Sigmoid colon (tissue), 7 donors: ENCODE results near the gene FABP1. TPM values are rescaled to one million over a fixed set of nuclear protein-coding genes. Genes with fewer than 3 reads are reported as not detected.

Experiments
- DNase-seq: peaks from one replicate; pipeline ENCODE4 v3.0.0-alpha.2; 2019
- H3K27ac ChIP-seq, 4 donors: fragments of 200-600 bp; sonication (generic); one replicate each; pipeline ENCODE4 v1.5.1; 2016 to 2019; ENCODE audit warnings: mild to moderate bottlenecking in 1 of 4
- H3K27me3 ChIP-seq, 3 donors: fragments of 200-600 bp; sonication (generic); one replicate each; pipeline ENCODE4 v1.5.1; 2019; ENCODE audit warnings: mild to moderate bottlenecking in 1 of 3
- H3K36me3 ChIP-seq, 4 donors: fragments of 200-600 bp; sonication (generic); one replicate each; pipeline ENCODE4 v1.5.1; 2016 to 2019
- H3K4me1 ChIP-seq, 4 donors: fragments of 200-600 bp; sonication (generic); one replicate each; pipeline ENCODE4 v1.5.1; 2017 to 2019
- H3K4me3 ChIP-seq, 4 donors: fragments of 200-600 bp; sonication (generic); one replicate each; pipeline ENCODE4 v1.5.1; 2017 to 2019; ENCODE audit warnings: mild to moderate bottlenecking in 2 of 4, moderate library complexity in 1 of 4
- H3K9me3 ChIP-seq, 4 donors: fragments of 200-600 bp in 3 of 4; sonication (generic) in 3 of 4; one replicate each; pipeline versions ENCODE4 v1.5.1 to v1.6.1; 2013 to 2019
- EP300 ChIP-seq, 4 donors: sonication (generic); formaldehyde crosslinking; IDR thresholded peaks; one replicate each; pipeline ENCODE4 v1.6.1; 2017; ENCODE audit warnings: antibody characterized with exemption in 4 of 4
- POLR2A ChIP-seq, 2 donors: fragments of 450-650 bp; IDR thresholded peaks; one replicate each; pipeline ENCODE4 v1.6.1; 2016; ENCODE audit warnings: antibody characterized with exemption in 2 of 2, mild to moderate bottlenecking in 2 of 2, moderate library complexity in 2 of 2
- POLR2AphosphoS5 ChIP-seq, 4 donors: sonication (generic); formaldehyde crosslinking; IDR thresholded peaks; one replicate each; pipeline ENCODE4 v1.6.1; 2017; ENCODE audit warnings: antibody characterized with exemption in 4 of 4
- WGBS, 2 donors: extraction: QIAGEN DNeasy Blood & Tissue Kit; methylation state at CpG; one replicate each; pipeline ENCODE4 v1.1.7; 2013; 5-methylcytosine and 5-hydroxymethylcytosine counted together
- intact Hi-C: fragments of 100-400 bp; cut with DNase I; formaldehyde crosslinking; loops from one replicate; pipeline ENCODE4 v1.15.1; 2023
- polyA plus RNA-seq, 3 donors: library from polyadenylated mRNA; stranded (reverse); fragments of 200-250 nt; gene quantifications; one replicate each; pipeline ENCODE4 v1.2.3, GENCODE V29; 2013
- total RNA-seq, 4 donors: library from RNA; depleted of rRNA; stranded (reverse); fragments of >200 nt; gene quantifications; one replicate each; pipeline ENCODE4 v1.1.0, GENCODE V29; 2016
- TF ChIP-seq, protein P1 (sequence below), 4 experiments: fragments of 450-650 bp in 3 of 4; fragments of 200-600 bp in 1 of 4; IDR thresholded peaks; one replicate each; pipeline ENCODE4 v1.5.1; 2016 to 2019; ENCODE audit warnings: antibody characterized with exemption in 4 of 4, mild to moderate bottlenecking in 3 of 4, moderate library complexity in 2 of 4
- donor health status: healthy with polysubstance abuse.
- donor health status: Bipolar disorder and iron deficiency.
- donor health status: healthy.

Gene FABP1
- total and polyA plus RNA-seq, 7 donors, result 5.4 to 26,931 (median 7,940) TPM; not detected in 3

DNA sequence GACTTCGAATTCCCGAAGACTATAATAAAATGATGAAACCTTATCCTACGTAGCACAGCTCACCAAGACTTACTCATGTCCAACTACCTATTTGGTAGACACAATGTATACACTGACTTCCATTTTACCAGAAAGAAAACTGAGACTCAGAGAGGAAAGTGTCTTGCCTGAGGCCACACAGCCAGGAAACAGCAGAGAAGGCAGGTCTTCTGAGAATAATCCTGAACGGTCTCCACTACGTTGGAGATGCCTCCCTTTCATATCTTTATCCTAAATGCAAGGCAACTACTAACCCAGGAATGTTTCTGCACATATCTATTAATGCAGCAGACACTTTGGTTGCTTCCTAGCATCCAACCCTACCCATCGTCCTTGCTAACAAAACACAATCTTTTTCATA lies 11.9 kb upstream of the FABP1 start:
- WGBS, 2 donors, result 66 to 79% methylated on average over 6 of the region's 6 CpGs
- no peaks in the 10 kb centered on the region for H3K36me3 ChIP-seq
- no peaks in the 10 kb centered on the region for H3K27me3 ChIP-seq
- H3K9me3 ChIP-seq, result peaks cover 0 to 8% (median 1%) of the 10 kb centered on the region in 4 donors
- no peak for DNase-seq
- no peak overlapping the region for H3K27ac ChIP-seq
- TF ChIP-seq POLR2A (IDR thresholded peaks at IDR 0.05) (no peak), POLR2AphosphoS5 (IDR thresholded peaks at IDR 0.05) (no peak), EP300 (IDR thresholded peaks at IDR 0.05) (no peak)
- TF ChIP-seq, protein P1, sequence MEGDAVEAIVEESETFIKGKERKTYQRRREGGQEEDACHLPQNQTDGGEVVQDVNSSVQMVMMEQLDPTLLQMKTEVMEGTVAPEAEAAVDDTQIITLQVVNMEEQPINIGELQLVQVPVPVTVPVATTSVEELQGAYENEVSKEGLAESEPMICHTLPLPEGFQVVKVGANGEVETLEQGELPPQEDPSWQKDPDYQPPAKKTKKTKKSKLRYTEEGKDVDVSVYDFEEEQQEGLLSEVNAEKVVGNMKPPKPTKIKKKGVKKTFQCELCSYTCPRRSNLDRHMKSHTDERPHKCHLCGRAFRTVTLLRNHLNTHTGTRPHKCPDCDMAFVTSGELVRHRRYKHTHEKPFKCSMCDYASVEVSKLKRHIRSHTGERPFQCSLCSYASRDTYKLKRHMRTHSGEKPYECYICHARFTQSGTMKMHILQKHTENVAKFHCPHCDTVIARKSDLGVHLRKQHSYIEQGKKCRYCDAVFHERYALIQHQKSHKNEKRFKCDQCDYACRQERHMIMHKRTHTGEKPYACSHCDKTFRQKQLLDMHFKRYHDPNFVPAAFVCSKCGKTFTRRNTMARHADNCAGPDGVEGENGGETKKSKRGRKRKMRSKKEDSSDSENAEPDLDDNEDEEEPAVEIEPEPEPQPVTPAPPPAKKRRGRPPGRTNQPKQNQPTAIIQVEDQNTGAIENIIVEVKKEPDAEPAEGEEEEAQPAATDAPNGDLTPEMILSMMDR (IDR thresholded peaks at IDR 0.05), result no peak
- intact Hi-C loops, result no loop called here
- no peak overlapping the region for H3K4me3 ChIP-seq
- H3K4me1 ChIP-seq, result no peaks in the 10 kb centered on the region

DNA sequence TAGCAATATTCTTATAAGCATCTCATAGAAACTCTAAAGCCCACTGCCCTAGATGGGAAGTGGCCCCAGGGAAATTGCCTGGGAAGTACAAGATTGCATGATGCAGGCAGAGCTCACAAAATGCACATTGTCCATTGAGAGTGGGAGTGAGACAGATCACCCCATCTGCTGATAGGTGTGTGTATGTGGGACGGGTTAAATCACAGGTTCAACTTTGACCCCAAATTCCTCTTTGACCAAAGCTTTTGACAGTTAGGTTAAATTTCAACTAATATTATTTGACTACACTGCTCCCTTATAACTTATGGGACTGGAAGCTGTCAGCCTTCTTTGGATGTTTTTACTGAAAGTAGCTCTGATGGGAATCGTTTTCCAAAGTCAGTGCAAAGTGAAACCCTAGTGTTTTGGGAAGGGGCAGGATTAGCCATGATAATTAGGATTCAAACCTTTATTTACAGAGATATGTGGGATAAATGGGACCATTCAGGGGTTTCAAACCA lies 11.4 kb upstream of the FABP1 start:
- Histone ChIP-seq H3K9me3 (peaks cover 0 to 8% (median 1%) of the 10 kb centered on the region in 4 donors), H3K27me3 (no peaks in the 10 kb centered on the region), H3K36me3 (no peaks in the 10 kb centered on the region), H3K4me3 (no peak overlapping the region), H3K27ac (no peak overlapping the region), H3K4me1 (no peaks in the 10 kb centered on the region)
- DNase-seq, result no peak
- intact Hi-C loops, result no loop called here
- WGBS, 2 donors, result 14 to 59% methylated on average over 2 of the region's 2 CpGs
- TF ChIP-seq, protein P1 (IDR thresholded peaks at IDR 0.05), result no peak
- TF ChIP-seq POLR2A (IDR thresholded peaks at IDR 0.05) (no peak), EP300 (IDR thresholded peaks at IDR 0.05) (no peak), POLR2AphosphoS5 (IDR thresholded peaks at IDR 0.05) (no peak)

DNA sequence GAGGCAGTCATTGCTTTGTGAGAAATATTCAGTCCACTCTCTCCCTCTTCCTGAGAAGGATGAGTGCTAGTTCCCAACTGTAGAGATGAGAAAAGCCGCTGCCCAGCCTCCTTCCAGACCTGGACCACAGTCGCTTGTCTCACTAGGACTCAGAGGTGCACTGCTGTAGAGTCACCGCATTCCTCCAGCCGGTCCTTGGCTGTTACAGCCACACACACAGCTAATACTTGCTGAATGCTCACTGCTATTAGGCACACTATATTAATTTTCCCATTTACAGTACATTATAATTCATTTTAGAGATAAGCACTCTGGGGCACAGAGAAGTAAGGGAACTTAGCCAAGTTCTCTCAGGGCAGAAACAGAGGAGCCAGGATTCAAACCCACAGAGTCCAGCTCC lies 10.0 kb upstream of the FABP1 start:
- no peak for DNase-seq
- Histone ChIP-seq H3K4me1 (no peaks in the 10 kb centered on the region), H3K36me3 (no peaks in the 10 kb centered on the region), H3K9me3 (peaks cover 0 to 8% (median 1%) of the 10 kb centered on the region in 4 donors), H3K27ac (no peak overlapping the region), H3K27me3 (no peaks in the 10 kb centered on the region), H3K4me3 (no peak overlapping the region)
- 95 to 97% methylated on average over 4 of the region's 4 CpGs for WGBS, 2 donors
- TF ChIP-seq EP300 (IDR thresholded peaks at IDR 0.05) (no peak), POLR2AphosphoS5 (IDR thresholded peaks at IDR 0.05) (no peak), POLR2A (IDR thresholded peaks at IDR 0.05) (no peak)
- TF ChIP-seq, protein P1 (IDR thresholded peaks at IDR 0.05), result no peak
- intact Hi-C loops, result no loop called here

DNA sequence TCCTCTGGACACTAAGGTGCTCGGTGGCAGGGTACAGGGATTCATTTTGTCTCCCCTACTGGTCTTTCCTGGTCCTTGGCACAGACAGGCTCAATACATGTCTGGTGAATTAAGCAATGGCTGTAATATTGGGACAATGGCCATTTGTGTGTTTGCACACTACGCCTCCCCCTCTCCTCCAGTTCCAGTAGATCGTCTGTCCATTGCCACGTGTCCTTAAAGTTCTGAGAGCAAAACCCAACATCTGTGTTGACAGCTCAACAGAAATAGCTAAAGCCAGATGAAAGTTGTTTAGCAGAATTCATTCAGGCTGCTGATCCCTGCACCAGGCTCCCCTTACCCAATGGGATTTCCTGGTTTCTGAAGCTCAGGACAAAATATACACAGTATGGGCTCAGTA lies 9.0 kb upstream of the FABP1 start:
- WGBS, 2 donors, result 70 to 85% methylated on average over 4 of the region's 4 CpGs
- H3K27ac ChIP-seq, result no peak overlapping the region
- TF ChIP-seq, protein P1 (IDR thresholded peaks at IDR 0.05), result no peak
- no peak for TF ChIP-seq EP300 (IDR thresholded peaks at IDR 0.05)
- no peak overlapping the region for H3K4me3 ChIP-seq
- intact Hi-C loops, result no loop called here
- DNase-seq, result no peak
- no peaks in the 10 kb centered on the region for H3K4me1 ChIP-seq
- no peaks in the 10 kb centered on the region for H3K27me3 ChIP-seq
- H3K9me3 ChIP-seq, result peaks cover 0 to 3% (median 0%) of the 10 kb centered on the region in 4 donors
- H3K36me3 ChIP-seq, result no peaks in the 10 kb centered on the region

DNA sequence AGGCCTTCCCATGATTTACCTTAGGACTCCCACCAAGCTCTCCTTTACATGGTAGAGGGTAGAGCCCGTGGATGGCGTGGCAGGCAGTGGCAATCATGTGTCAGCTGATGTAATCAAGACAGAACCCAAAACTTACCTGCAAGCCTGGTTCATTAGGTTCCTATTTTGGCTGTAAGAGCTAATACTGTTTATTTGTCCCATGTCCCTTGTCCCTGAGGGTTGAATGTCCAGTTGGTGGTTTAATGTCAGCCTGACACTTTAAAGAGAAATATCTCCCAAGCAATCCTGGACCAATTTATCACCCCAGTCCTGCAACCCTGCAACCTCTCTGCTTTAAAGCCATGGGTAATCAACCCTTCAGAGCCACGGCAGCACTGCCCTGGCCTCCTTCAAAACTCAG lies 6.0 kb upstream of the FABP1 start:
- Histone ChIP-seq H3K27me3 (no peaks in the 10 kb centered on the region), H3K27ac (no peak overlapping the region), H3K9me3 (no peaks in the 10 kb centered on the region), H3K36me3 (no peaks in the 10 kb centered on the region), H3K4me3 (no peak overlapping the region), H3K4me1 (no peaks in the 10 kb centered on the region)
- no peak for DNase-seq
- TF ChIP-seq POLR2AphosphoS5 (IDR thresholded peaks at IDR 0.05), result no peak
- TF ChIP-seq POLR2A (IDR thresholded peaks at IDR 0.05), result no peak
- TF ChIP-seq EP300 (IDR thresholded peaks at IDR 0.05), result no peak
- TF ChIP-seq, protein P1 (IDR thresholded peaks at IDR 0.05), result no peak
- intact Hi-C loops, result no loop called here
- WGBS, 2 donors, result 79 to 83% methylated on average over 3 of the region's 3 CpGs
